K562 (cell line): ENCODE data around the gene CCDC54. TPM values are rescaled to one million over a fixed set of nuclear protein-coding genes. Genes with fewer than 3 reads are reported as not detected.
A peak's percentile ranks its signal among the peaks of the same experiment; 100 is the strongest.

Experiments used
- ARID2 ChIP-seq: fragments of 450-650 bp; IDR thresholded peaks from 2 replicates; pipeline ENCODE4 v1.6.1; 2017; ENCODE audit warnings: antibody characterized with exemption, mild to moderate bottlenecking
- ETS1 ChIP-seq: conservative IDR thresholded peaks from 2 replicates; pipeline ENCODE4 v1.6.1; 2011; ENCODE audit warnings: low read depth, mild to moderate bottlenecking, low read length; ENCODE audit not compliant: control insufficient read depth
- ETV1 ChIP-seq: fragments of 450-650 bp; conservative IDR thresholded peaks from 2 replicates; pipeline ENCODE4 v1.6.1; 2016; ENCODE audit warnings: missing genetic modification characterization, control low read depth, low read depth, missing compliant biosample characterization
- FOSL1 ChIP-seq: fragments of 200-800 bp; sonication (Bioruptor generic); conservative IDR thresholded peaks from 2 replicates; pipeline ENCODE4 v1.6.1; 2016; ENCODE audit warnings: missing genetic modification characterization, missing compliant biosample characterization
- GATAD2A ChIP-seq: fragments of 450-650 bp; IDR thresholded peaks from 2 replicates; pipeline ENCODE4 v1.6.1; 2017
- GMEB1 ChIP-seq: fragments of 250-450 bp; sonication (Bioruptor Pico); IDR thresholded peaks from 2 replicates; pipeline ENCODE4 v1.4.0; 2020; ENCODE audit warnings: mild to moderate bottlenecking
- HBP1 ChIP-seq: fragments of 450-650 bp; formaldehyde crosslinking; IDR thresholded peaks from 2 replicates; pipeline ENCODE4 v1.4.0; 2022; ENCODE audit warnings: missing genetic modification characterization
- MAFF ChIP-seq: IDR thresholded peaks from 2 replicates; pipeline ENCODE4 v1.6.1; 2012; ENCODE audit warnings: low read length, improper control_type of control experiment
- PATZ1 ChIP-seq: fragments of 250-450 bp; sonication (Bioruptor Pico); IDR thresholded peaks from 2 replicates; pipeline ENCODE4 v1.5.0; 2020; ENCODE audit warnings: mild to moderate bottlenecking, borderline replicate concordance
- PHB ChIP-seq: fragments of 250-450 bp; sonication (Bioruptor Pico); IDR thresholded peaks from 2 replicates; pipeline ENCODE4 v1.5.0; 2021
- POLR2G ChIP-seq: fragments of 200-400 bp; formaldehyde crosslinking; IDR thresholded peaks from 2 replicates; pipeline ENCODE4 v1.6.1; 2017; ENCODE audit warnings: low read depth, mild to moderate bottlenecking, antibody characterized with exemption, low read length, moderate library complexity
- SAP30 ChIP-seq: fragments of 200-600 bp; sonication (generic); IDR thresholded peaks from 2 replicates; pipeline ENCODE4 v1.6.1; 2012; ENCODE audit warnings: borderline replicate concordance, low read depth, mild to moderate bottlenecking, moderate library complexity, low read length, control low read depth, inconsistent platforms; ENCODE audit not compliant: insufficient read depth, poor library complexity, severe bottlenecking
- SLC30A9 ChIP-seq: fragments of 250-450 bp; sonication (Bioruptor Pico); IDR thresholded peaks from 2 replicates; pipeline ENCODE4 v1.8.0; 2022; ENCODE audit warnings: mild to moderate bottlenecking, moderate library complexity
- SRF ChIP-seq, 2 experiments: fragments of 250-450, 450-650 bp in 1 of 2; sonication (Bioruptor Pico) in 1 of 2; sonication (generic) in 1 of 2; formaldehyde crosslinking; IDR thresholded peaks; 2 replicates each; pipeline versions ENCODE4 v1.5.0 to v1.5.1; 2020 to 2022; ENCODE audit warnings: mild to moderate bottlenecking in 1 of 2, missing genetic modification reagents in 1 of 2
- ZNF143 ChIP-seq: sonication (generic); formaldehyde crosslinking; IDR thresholded peaks from 2 replicates; pipeline ENCODE4 v1.9.0; 2022; ENCODE audit warnings: mild to moderate bottlenecking, missing genetic modification reagents
- ZNF175 ChIP-seq: fragments of 200-800 bp; sonication (Bioruptor generic); IDR thresholded peaks from 2 replicates; pipeline ENCODE4 v1.6.1; 2016; ENCODE audit warnings: low read depth, mild to moderate bottlenecking, missing genetic modification characterization, missing compliant biosample characterization
- ZNF584 ChIP-seq: fragments of 200-800 bp; sonication (Bioruptor generic); IDR thresholded peaks from 2 replicates; pipeline ENCODE4 v1.6.1; 2016; ENCODE audit warnings: low read depth, mild to moderate bottlenecking, missing genetic modification characterization, missing compliant biosample characterization
- ZNF592 ChIP-seq: fragments of 450-650 bp; IDR thresholded peaks from 2 replicates; pipeline ENCODE4 v1.6.1; 2017; ENCODE audit warnings: antibody characterized with exemption, mild to moderate bottlenecking
- polyA plus RNA-seq, 8 experiments: library from polyadenylated mRNA; depleted of rRNA in 4 of 8; stranded (reverse) in 5 of 8; unstranded in 3 of 8; fragments of >200 nt; fragmentation: Nextera tagmentation in 2 of 8; fragmentation: Illumina TruSeq in 1 of 8; extraction: Ambion mirVana in 2 of 8; extraction: Trizol in 1 of 8; gene quantifications; 2 replicates each; pipeline versions ENCODE4 v1.2.1 to v1.2.3, GENCODE V29; 2011 to 2014; ENCODE audit warnings: inconsistent platforms in 1 of 8, missing spikeins in 1 of 8
- total RNA-seq, 7 experiments: library from RNA; depleted of rRNA in 6 of 7; stranded (reverse); fragments of >200 nt in 6 of 7; fragmentation: Illumina TruSeq in 2 of 7; extraction: Trizol in 2 of 7; gene quantifications; 2 replicates each; pipeline versions ENCODE4 v1.2.1 to v1.2.3, GENCODE V29; 2011 to 2021; ENCODE audit warnings: low replicate concordance in 1 of 7

Gene CCDC54
- total and polyA plus RNA-seq, 9 of the 15 experiments (the other 6 are each of a cell fraction or from before 2014, with no cell fraction given), result not detected

- no peak for TF ChIP-seq ZNF175
- TF ChIP-seq ETV1, result peak; percentile 45; the same call in 1 of the 2 replicates
- no peak for TF ChIP-seq SAP30
- TF ChIP-seq SRF (CRISPR knock-in tag; IDR thresholded peaks at IDR 0.05), result peak in 1 of 2 experiments; percentile 89; a peak in 2 of 4 replicates
- TF ChIP-seq ARID2, result no peak
- peak; percentile 89 for TF ChIP-seq FOSL1
- TF ChIP-seq ZNF592, result 0 out of 2 replicates have a peak, but pooled peaks have one; percentile 21
- no peak for TF ChIP-seq GATAD2A
- TF ChIP-seq PHB (CRISPR knock-in tag), result no peak
- no peak for TF ChIP-seq PATZ1 (CRISPR knock-in tag)
- TF ChIP-seq ZNF143 (CRISPR knock-in tag), result no peak
- no peak for TF ChIP-seq GMEB1 (CRISPR knock-in tag)
- no peak for TF ChIP-seq POLR2G
- TF ChIP-seq ZNF584 (CRISPR knock-in tag), result no peak
- TF ChIP-seq HBP1 (CRISPR knock-in tag), result no peak
- TF ChIP-seq MAFF, result peak; percentile 94
- no peak for TF ChIP-seq ETS1
- no peak for TF ChIP-seq SLC30A9
Measured at GRCh38 chr3:107367353-107367752, 9.9 kb upstream of the CCDC54 start (continued).
